GM21825 (cell line): ENCODE data around the gene GLB1L2.

Experiments used
- ATAC-seq: cut with Tn5 transposase; IDR thresholded peaks from one replicate; pipeline ENCODE4 v1.9.1; 2021; ENCODE audit warnings: mild to moderate bottlenecking, moderate library complexity; ENCODE audit not compliant: unreplicated experiment

GLB1L2 gene

DNA sequence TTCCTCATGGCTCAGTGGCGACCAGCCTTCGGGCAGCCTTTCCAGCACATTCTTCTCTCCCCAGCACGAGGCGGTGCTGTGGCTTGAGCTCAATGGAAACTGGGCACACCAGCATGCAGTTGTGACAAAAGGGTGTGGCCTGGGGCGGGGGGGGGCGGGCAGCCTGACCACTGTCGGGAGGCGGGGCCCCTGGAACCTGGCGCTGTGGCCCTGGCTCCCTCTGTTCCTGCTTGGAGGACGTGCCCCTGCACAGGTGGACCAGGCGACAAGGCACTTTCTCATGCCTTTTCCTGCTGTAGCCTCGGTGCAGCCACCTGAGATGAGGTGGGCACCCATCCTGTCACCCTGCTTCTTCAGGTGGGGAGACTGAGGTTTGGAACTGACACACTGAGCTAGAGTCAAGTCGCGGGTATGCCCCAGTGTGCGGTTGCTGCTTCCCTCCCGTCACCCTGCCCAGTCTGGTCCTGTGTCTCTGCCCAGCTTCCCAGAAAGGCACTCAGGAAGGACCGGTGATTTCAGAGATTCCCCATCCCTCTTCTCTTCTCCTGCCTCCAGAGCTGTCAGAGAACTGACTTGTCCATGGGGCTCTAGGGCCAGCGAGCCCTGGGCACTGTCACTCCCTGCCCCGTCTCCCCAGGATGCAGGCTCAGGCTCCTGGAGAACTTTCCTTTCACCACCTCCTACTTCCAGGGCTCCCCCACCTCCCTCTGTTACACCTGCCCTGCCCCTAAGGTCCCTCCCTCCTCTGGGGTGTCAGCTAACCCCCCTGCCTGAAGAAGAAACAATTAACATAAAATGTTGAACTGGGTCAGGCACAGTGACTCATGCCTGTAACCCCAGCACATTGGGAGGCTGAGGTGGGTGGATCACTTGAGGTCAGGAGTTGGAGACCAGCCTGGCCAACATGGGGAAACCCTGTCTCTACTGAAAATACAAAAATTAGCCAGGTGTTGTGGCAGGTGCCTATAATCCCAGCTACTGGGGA lies 70.3 kb downstream of the GLB1L2 start:
- ATAC-seq, result no peak

DNA sequence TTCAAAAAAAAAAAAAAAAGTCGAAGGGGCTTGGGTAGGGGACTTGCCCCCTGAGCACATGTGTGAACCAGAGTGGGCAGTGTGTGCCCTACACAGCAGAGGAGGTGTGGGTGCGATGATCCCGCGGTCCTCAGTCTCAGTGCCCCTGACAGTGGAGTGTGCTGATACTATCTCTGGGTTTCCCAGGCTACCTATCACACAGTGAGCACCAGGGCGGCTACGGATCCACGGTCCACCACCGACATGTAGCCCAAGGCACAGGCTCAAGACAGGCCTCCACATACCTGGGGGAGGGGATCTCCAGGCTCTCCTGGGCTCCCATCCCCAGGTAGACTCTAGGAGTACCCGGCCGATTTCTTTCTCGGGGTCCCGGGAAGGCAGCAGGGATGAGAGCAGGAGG lies 71.1 kb downstream of the GLB1L2 start:
- ATAC-seq, result no peak

DNA sequence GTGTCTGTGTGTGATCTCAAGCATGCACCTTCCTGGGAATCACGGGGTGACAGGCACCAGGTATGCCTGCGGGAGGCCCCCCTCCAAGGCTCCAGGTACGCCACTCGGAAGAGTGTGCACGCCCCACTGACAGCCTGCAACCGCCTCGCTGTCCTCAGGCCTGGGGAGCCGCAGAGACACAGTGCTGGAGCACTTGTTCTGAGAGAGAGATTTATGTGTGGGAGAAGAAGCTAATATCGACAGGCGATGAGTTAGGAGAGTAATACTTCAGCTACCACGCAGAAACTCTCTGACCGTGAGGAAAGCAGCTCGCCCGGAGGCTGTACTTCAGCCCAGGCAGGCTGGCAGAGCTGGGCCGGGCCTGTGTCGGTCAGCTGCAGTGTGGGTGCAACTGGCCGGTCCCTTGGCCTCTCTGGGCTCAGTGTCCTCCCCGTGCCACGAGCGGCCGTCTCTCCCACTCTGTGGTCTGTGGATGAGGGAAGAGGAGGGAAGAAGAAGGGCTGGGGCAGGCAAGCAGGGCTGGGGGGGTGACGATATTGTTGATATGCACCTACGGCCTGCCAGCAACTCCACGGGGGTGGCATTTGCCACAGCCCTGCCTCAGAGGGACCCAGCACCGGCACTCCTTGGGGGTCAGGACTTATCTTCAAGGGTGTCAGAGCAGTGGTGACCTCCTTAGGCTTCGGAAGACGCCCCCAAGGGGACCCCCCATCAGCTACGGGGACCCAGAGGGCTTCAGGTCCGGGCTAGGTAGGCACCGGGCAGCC lies 73.0 kb downstream of the GLB1L2 start:
- no peak for ATAC-seq

DNA sequence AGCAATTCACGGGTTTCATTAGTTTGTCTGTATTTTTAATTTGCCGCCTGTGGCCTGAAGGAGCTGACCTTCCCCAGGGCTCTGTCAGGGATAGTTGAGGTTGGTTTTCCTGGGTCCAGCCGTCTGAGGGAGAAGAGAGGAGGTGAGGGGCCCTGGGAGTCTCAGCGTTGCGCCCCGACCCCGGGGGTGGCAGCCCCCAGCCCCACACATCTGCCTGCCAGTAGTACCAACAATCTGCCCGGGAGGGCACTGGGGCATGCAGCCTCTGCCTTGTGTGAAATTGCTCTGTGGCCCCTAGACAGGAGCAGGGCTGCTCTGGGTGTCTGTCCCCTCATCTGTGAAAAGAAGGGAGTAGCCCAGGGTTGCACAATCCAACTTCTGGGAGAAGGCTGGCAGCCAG lies 73.6 kb downstream of the GLB1L2 start:
- ATAC-seq, result no peak

DNA sequence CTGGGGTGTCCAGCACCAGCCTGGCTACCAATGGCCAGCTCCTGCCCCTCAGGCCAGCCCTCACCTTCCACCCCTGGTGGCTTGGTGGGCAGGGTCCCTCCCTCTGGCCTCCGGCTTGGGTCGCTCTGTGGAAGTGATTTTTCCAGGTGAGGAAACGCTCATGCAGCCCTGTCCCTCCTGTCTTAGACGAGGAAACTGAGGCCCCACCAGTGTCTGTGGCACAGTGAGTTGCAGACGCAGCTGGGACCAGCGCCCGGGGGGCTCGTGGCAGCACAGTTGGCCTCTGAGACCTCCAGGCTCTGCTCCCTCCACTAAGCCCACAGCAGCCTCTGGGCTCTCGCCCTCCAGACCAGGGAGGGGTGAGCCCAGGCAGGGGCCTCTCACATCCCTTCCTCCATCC lies 74.1 kb downstream of the GLB1L2 start:
- ATAC-seq, result no peak

DNA sequence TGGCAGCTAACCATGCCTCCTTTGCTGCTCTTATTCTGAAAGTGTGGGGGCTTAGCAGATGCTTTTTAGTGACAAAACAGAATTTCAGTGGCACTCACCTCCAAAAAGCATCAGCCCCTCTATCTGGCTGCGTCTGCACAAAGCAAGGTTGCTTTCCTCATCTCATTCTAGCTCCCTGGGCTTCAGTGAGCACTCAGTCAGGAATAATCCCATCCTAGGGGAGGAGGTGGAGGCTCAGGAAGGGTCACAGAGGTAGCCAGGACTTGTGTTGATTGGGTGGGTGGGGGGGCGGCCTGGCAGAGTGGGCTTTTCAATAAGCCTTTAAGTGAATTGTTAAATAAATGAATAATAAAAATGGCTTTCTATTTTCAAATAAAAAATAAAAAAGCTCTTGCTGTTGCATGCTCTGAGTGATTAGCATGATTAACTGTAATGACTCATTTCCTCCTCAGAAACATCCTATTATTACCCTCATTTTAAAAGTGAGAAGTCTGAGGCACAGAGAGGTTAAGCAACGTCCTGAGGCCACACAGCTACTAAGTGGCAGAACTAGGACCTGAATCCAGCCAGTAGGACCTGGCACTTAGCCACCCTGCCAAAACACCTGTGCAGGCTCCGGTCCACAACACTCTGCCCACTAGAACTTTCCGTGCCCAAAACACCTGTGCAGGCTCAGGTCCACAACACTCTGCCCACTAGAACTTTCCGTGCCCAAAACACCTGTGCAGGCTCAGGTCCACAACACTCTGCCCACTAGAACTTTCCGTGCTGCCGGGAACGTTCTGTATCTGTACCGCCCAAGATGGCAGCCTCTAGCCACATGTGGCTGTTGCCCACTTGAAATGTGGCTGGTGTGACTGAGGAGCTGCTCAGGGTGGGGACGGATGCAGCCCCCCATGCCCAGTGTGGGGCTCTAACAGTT lies 74.7 kb downstream of the GLB1L2 start:
- ATAC-seq, result no peak

DNA sequence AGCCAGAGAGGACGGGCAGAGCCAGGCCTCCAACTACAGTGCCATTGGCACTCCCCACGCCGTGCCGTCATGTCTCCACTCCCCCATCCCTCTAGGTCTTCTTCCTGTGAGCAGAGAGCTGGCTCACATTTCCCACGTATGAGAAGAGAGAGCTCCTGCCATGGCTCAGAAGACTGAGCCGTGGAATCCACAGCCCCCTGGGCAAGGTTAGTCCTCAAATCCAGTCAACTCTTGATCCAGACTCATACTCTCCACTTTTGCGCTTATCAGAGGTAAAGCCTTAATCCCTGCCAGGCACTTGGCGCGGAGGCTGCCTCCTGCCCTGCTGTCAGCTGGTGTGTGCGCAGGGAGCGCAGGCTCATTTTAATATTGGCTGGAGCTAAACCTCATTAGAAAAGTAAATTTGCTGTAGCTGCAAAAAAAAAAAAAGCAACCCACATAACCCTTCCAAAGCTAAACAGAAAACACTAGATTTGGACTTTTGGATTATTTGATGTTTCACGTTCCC lies 75.6 kb downstream of the GLB1L2 start:
- ATAC-seq, result no peak

DNA sequence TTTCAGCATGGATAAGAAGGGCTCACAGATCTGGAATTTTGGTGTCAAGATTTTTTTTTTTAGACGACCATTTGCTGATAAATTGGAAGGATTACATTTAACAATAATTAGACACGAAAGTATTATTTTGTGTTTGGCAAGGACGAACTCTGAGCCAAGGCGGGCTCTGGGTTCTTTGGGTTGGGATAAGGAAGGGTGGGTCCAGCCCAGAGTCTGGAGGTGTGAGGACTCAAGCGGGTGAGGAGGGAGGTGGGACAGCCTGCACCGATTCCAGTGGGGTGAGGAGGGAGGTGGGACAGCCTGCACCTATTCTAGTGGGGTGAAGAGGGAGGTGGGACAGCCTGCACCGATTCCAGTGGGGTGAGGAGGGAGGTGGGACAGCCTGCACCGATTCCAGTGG lies 76.1 kb downstream of the GLB1L2 start:
- ATAC-seq, result no peak

DNA sequence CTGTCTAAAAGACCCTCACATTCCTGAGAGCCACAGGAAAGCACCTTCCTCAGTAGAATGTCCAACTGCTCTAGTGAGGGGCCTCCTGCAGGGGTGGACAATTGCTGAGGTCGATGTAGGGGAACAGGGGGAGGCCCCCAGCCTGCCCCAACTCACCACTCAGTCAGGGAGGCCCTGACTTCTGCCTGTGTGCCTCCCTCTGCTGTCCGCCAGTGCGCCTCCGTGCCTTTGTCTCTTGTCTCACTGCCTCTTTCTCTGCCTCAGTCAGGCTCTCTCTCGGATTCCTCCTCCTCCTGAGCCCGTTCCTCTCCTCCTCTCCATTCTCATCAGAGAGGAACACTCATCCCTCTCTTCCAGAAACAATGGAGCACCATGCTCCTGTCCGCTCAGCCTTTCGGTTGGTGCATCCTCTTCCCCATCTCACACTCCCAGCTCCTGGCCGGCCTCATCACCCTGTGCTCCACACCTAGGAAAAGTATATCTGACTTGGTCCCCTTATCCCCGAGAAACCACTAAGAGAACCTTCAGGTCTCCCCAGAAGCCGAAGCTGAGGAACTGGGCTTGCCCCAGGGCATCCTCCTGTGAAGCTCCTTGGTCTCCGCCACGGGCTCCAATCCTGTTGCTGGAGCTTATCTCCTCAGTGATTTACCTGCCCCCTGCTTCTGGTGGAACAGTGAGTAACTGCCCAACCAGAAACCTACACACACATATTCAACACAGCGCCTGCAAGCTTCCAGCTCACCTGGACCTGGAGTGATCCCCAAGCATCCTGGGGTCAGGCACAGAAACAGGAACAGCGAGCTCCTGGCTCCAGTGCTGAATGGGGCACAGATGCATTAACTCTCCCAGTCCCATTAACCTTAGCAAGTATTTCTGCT lies 78.0 kb downstream of the GLB1L2 start:
- ATAC-seq, result no peak

DNA sequence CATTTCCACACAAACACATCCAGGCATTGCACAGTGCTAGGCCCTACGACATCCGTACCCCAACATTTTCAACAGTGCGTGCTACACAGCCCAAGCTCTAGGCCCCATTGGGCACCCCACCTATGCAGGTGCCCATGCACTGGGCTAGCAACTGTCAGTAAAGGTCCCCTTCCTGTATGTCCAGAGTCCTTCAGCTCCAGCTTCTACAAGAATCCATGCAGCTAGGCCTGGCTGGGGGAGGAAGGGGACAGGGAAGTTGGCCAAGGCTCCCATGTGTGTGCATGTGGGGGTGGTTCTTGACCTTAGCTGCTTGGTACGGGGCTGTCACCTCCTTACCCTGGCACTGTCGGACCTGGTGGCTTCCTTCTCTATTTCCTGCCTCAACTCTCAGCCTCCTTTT lies 79.0 kb downstream of the GLB1L2 start:
- ATAC-seq, result no peak

DNA sequence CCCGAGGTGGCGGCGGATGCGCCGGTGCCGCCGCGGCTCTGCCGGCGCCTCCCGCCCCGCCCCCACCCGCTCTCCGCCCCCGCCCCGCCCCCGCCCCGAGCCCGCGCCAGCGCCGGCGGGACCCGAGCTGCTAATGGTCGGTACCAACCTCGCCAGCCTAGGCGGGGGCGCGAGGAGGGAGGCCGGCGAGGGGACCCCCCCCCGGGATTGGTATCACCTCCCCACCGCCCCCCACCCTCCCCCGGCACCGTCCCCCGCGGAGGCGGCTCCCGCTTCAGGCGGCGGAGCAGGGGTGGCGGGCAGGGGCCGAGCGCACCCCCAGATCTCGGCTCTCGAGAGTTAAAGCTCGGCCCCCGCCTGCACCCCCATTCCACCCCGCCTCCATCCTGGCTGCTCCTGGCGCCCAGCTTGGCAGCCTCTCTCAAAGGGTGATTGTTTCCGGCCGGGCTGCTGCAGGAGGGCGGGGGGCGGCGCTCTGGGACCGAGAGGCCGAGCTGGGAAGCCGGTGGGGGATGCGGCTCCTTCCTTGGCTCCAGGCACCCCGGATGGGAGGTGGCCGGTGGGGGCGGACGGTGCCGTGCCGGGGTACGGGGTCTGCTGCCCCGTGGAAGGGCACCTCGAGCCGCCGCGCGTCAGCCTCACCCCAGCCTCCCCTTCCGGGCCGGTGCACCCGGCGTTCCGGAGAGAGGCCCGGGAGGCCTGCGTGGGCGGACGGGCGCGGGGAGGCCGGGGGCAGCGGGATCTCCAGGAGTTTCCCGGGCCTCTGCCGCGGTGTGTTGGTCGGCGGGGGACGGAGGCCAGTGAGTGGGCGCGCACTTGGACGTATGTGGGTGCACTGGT lies 80.6 kb downstream of the GLB1L2 start, which contains the start of gene B3GAT1:
Gene B3GAT1, minus strand, starts transcription at position 40 of the 840 bp plus-strand sequence. CDS start 24,583 bp downstream, outside the sequence.
- ATAC-seq, result no peak

DNA sequence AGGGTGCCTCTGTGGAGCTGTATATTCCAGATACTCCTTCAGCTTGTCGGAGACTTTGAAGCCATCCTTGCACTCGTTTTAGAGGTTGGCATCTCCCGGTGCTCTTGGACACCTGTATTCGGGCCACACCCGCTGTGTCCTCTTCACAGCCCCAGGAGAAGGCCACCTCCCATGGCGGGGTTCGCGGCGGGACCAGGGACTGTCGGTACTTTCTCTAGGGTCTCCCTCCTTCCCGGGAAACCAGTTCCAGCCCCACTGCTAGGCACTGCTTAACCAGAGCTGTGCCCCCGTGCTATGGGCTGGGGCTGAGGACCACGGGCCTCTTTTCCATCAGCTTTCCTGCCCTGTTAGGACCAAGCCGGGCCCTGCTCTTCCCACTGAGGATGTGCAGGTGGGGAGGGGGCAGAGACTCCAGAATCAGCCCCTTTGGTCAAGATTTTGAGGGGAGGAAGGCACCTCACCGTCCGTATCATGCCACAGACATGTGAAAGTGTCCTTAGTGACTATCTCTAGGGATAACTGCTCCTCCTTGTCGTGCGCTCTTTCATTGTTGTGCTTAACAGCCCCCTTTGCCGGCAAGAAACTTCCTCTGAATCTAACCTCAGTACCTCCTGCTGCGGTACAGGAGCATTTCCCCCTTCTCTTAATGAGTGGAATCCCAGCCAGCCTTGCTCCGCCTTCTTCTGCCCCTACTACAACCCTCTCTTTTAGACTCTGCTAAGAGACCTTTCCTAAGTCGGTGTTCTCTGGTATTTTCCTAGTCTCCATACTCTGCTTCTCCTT lies 81.4 kb downstream of the GLB1L2 start:
- ATAC-seq, result no peak

DNA sequence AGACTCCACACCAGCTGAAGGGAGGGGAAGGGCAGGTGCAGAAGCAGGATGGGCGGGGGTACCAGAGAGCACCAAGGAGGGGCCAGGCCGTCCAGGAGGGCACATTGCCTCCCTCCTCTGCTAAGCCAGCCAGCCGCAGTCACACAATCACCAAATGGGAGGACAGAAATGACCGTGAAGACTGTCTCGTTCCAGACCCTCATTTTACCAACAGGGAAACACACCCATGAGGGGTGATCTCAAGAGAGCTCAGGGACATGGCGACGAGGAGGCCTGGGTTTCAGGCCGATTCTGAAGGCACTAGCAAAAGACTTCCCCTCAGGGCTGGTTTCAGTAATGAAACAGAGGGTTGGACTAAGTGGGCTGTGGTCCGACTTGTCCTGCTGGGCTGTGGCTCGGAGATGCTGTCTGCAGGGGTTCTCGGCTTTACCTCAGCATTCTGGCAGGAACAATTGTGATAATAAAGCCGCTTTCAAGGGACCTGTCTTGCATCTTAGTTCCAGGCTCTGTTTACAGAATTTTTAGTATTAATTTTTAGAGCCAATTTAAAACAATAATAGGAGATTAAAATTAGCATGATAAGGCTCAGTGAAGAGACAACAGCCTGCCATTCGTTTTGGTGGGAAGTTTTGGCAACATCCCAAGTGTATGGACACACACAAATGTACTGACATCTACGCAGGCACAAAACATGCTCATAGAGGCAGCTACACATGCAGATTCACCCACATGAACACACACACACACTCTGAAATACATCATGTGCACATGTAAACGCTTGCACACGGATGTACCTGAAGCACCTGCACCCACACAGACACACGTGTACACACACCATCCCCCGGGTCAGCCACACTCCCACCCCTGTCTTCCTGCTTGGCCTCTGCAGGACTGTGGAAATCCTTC lies 82.3 kb downstream of the GLB1L2 start:
- no peak for ATAC-seq

DNA sequence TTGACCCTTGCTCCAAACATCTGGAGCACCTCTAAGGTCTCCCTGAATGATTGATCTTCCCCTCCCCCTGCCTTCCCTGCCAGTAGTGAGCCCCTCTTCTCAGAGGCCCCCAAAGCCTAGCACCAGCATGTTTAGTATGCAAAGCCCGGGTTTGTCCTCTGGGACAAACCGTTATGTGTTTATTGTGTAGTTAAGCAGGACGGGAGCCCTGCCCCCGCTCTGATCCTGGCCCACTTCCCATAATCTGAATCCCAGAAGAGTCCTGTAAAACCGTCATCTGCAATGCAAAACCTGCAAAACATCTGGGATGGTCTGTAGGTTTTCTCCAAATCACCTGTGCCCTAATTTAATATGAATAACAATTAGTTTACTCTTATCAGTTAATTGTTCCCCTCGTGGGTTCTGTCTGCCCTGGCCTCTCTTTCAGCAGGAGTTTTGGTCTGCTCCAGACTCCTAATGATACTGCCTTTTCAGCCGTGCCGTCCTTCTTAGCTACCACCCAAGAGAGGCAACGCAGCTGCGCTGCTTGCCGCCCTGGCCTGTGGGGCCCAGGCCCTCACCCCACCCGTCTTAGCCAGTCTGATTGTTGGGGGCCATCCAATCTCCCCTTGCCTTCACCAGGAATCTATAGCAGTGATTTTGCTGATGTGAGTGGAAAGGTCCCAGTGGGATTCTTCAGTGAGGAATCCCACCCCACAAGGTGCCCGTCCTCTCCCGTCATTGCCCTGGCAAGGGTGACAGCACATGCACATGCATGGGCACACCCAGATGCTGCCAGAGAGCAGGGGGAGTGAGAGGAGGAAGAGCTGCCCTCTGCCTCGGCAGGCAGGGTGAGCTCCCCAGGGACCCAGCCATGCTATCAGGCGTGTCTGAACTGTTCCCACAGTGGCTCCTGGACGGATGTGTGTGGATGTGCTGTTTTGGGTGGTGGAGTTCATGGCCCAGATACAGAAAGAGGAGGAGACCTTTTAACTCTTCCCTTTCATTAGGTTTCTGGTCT lies 83.3 kb downstream of the GLB1L2 start:
- ATAC-seq, result no peak

DNA sequence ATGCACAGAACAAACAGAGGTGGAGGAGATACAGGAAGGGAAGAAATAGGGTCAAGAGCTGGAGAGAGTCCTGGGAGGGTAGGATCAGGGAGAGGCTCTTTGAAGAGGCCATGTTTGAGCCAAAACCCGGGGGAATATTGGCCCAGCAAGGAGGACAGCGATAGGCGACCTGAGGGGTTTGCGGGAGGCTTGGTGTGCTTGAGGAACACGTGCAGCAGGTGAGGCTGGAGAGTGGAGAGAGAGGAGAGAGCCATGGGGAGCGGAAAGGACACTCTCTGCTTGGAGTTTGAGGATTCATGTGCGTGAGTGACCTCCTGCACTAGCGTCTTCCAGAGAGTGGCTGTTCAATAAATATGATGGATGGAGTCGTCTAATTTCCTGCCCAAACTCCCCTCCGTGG lies 84.9 kb downstream of the GLB1L2 start:
- no peak for ATAC-seq
